Epithelial cell of proximal tubule (primary cell): Measurements from ENCODE around the gene OSTF1. TPM values are rescaled to one million over a fixed set of nuclear protein-coding genes. Genes with fewer than 3 reads are reported as not detected.

Experiments
- DNase-seq: peaks from one replicate; pipeline ENCODE4 v3.0.0-alpha.2; 2011; ENCODE audit warnings: low read depth
- H3K4me3 ChIP-seq: 2 replicates; pipeline ENCODE4 v1.5.1; 2011; ENCODE audit warnings: low read depth, mild to moderate bottlenecking, low read length
- CTCF ChIP-seq: conservative IDR thresholded peaks from 2 replicates; pipeline ENCODE4 v1.5.1; 2012; ENCODE audit warnings: low read depth, mild to moderate bottlenecking, low read length
- total RNA-seq: library from RNA; depleted of rRNA; stranded (reverse); fragments of >200 nt; gene quantifications from 2 replicates; pipeline ENCODE4 v1.2.3, GENCODE V29; 2015

OSTF1 gene
- total RNA-seq, 1 donor from 2014 or later, result 21.0 TPM

GRCh38 chr9:75065510-75065909 is 22.8 kb upstream of the OSTF1 start:
- no peak for DNase-seq
- no peak for TF ChIP-seq CTCF
- no peak overlapping the region for H3K4me3 ChIP-seq

- no peak for DNase-seq
- H3K4me3 ChIP-seq, result no peak overlapping the region
- no peak for TF ChIP-seq CTCF
Observed at GRCh38 chr9:75067894-75068293, 20.4 kb upstream of the OSTF1 start.

- no peak overlapping the region for H3K4me3 ChIP-seq
- DNase-seq, result no peak
- TF ChIP-seq CTCF, result no peak
Observed at GRCh38 chr9:75069171-75069570, 19.1 kb upstream of the OSTF1 start.

- no peak overlapping the region for H3K4me3 ChIP-seq
- DNase-seq, result no peak
- TF ChIP-seq CTCF, result no peak
Observed at GRCh38 chr9:75071530-75072122, 16.7 kb upstream of the OSTF1 start.

GRCh38 chr9:75072895-75073294 is 15.4 kb upstream of the OSTF1 start:
- no peak overlapping the region for H3K4me3 ChIP-seq
- TF ChIP-seq CTCF, result no peak
- no peak for DNase-seq

GRCh38 chr9:75081632-75082031 is 6.7 kb upstream of the OSTF1 start:
- TF ChIP-seq CTCF, result no peak
- no peak overlapping the region for H3K4me3 ChIP-seq
- DNase-seq, result no peak

- TF ChIP-seq CTCF, result peak; percentile 5
- DNase-seq, result no peak
- no peak overlapping the region for H3K4me3 ChIP-seq
Observed at GRCh38 chr9:75083188-75083970, 4.9 kb upstream of the OSTF1 start.
